HG02870 (cell line): Measurements from ENCODE around the gene CLIC3.
"Not testable (repeated sequence)": the region's sequence is repeated elsewhere in the genome, so short reads cannot be mapped to it uniquely, and the experiment has no call there.

Source experiments
- ATAC-seq: cut with Tn5 transposase; IDR thresholded peaks from one replicate; pipeline ENCODE4 v1.9.1; 2021; ENCODE audit warnings: mild to moderate bottlenecking, moderate library complexity; ENCODE audit not compliant: unreplicated experiment

Gene CLIC3

GRCh38 chr9:137006116-137007003, 10.0 kb upstream of the CLIC3 start:
- no peak for ATAC-seq

GRCh38 chr9:137004285-137004684, 7.9 kb upstream of the CLIC3 start:
- ATAC-seq: not testable (repeated sequence)

GRCh38 chr9:137002646-137003041, 6.3 kb upstream of the CLIC3 start:
- no peak for ATAC-seq

- no peak for ATAC-seq
Measured at GRCh38 chr9:137001857-137002645, 5.7 kb upstream of the CLIC3 start.

- peak; percentile 78 for ATAC-seq
Measured at GRCh38 chr9:137000177-137000930, 4.0 kb upstream of the CLIC3 start.

GRCh38 chr9:136997830-136998234, 1.5 kb upstream of the CLIC3 start:
- no peak for ATAC-seq

- no peak for ATAC-seq
Measured at GRCh38 chr9:136997371-136997770, 1.0 kb upstream of the CLIC3 start.

GRCh38 chr9:136995772-136996311, 526 bp downstream of the CLIC3 start:
- ATAC-seq: no peak

- no peak for ATAC-seq
Measured at GRCh38 chr9:136995362-136995761, 1.0 kb downstream of the CLIC3 start.

GRCh38 chr9:136994888-136995230, 1.5 kb downstream of the CLIC3 start:
- no peak for ATAC-seq

GRCh38 chr9:136994180-136994887, 2.0 kb downstream of the CLIC3 start:
- no peak for ATAC-seq

GRCh38 chr9:136992819-136993369, 3.5 kb downstream of the CLIC3 start:
- no peak for ATAC-seq

- no peak for ATAC-seq
Measured at GRCh38 chr9:136991993-136992818, 4.2 kb downstream of the CLIC3 start, which contains the start of gene PAXX. Gene PAXX (plus strand): TSS chr9:136992422. CDS start chr9:136992444, 22 bp downstream.

GRCh38 chr9:136990242-136990911, 6.0 kb downstream of the CLIC3 start:
- ATAC-seq: no peak

- no peak for ATAC-seq
Measured at GRCh38 chr9:136988872-136989271, 7.5 kb downstream of the CLIC3 start.

- ATAC-seq: no peak
Measured at GRCh38 chr9:136985853-136986252, 10.5 kb downstream of the CLIC3 start.

- no peak for ATAC-seq
Measured at GRCh38 chr9:136985027-136985602, 11.3 kb downstream of the CLIC3 start.

- ATAC-seq: no peak
Measured at GRCh38 chr9:136984464-136985026, 11.8 kb downstream of the CLIC3 start.
